ENCODE results near the gene STRN.
"Not testable (repeated sequence)": the region's sequence is repeated elsewhere in the genome, so short reads cannot be mapped to it uniquely, and the experiment has no call there.

Gene STRN

GRCh38 chr2:36906277-36906676 lies 60.1 kb downstream of the STRN start:
- no peak for DNase-seq (ENCODE audit: low read depth)

- no peak for DNase-seq (ENCODE audit: low read depth)
Observed at GRCh38 chr2:36904636-36905035, 61.7 kb downstream of the STRN start.

GRCh38 chr2:36902385-36903120 lies 63.8 kb downstream of the STRN start:
- DNase-seq (ENCODE audit: low read depth) = no peak

GRCh38 chr2:36892805-36893204 lies 73.5 kb downstream of the STRN start:
- no peak for DNase-seq (ENCODE audit: low read depth)

- no peak for DNase-seq (ENCODE audit: low read depth)
Observed at GRCh38 chr2:36889795-36890194, 76.5 kb downstream of the STRN start.

- DNase-seq (ENCODE audit: low read depth) = not testable (repeated sequence)
Observed at GRCh38 chr2:36887095-36887494, 79.2 kb downstream of the STRN start.

- DNase-seq (ENCODE audit: low read depth) = no peak
Observed at GRCh38 chr2:36886664-36887063, 79.7 kb downstream of the STRN start.

GRCh38 chr2:36885605-36886004 lies 80.7 kb downstream of the STRN start:
- no peak for DNase-seq (ENCODE audit: low read depth)

- DNase-seq (ENCODE audit: low read depth) = no peak
Observed at GRCh38 chr2:36882532-36882931, 83.8 kb downstream of the STRN start.

GRCh38 chr2:36881816-36882215 lies 84.5 kb downstream of the STRN start:
- DNase-seq (ENCODE audit: low read depth) = no peak

- DNase-seq (ENCODE audit: low read depth) = no peak
Observed at GRCh38 chr2:36878429-36878828, 87.9 kb downstream of the STRN start.

GRCh38 chr2:36871068-36871707 lies 95.1 kb downstream of the STRN start:
- no peak for DNase-seq (ENCODE audit: low read depth)

- no peak for DNase-seq (ENCODE audit: low read depth)
Observed at GRCh38 chr2:36869606-36870005, 96.7 kb downstream of the STRN start.

GRCh38 chr2:36861896-36862295 lies 104.4 kb downstream of the STRN start:
- DNase-seq (ENCODE audit: low read depth) = no peak

GRCh38 chr2:36859366-36859792 lies 107.0 kb downstream of the STRN start:
- DNase-seq (ENCODE audit: low read depth) = no peak

- DNase-seq (ENCODE audit: low read depth) = no peak
Observed at GRCh38 chr2:36858551-36859365, 107.6 kb downstream of the STRN start.

GRCh38 chr2:36857713-36858112 lies 108.6 kb downstream of the STRN start:
- no peak for DNase-seq (ENCODE audit: low read depth)

- DNase-seq (ENCODE audit: low read depth) = no peak
Observed at GRCh38 chr2:36855429-36855828, 110.9 kb downstream of the STRN start.

GRCh38 chr2:36854241-36854640 lies 112.1 kb downstream of the STRN start:
- DNase-seq (ENCODE audit: low read depth) = no peak

GRCh38 chr2:36849265-36849664 lies 117.1 kb downstream of the STRN start:
- no peak for DNase-seq (ENCODE audit: low read depth)

GRCh38 chr2:36843838-36844237 lies 122.5 kb downstream of the STRN start:
- no peak for DNase-seq (ENCODE audit: low read depth)

GRCh38 chr2:36839976-36840617 lies 126.2 kb downstream of the STRN start:
- DNase-seq (ENCODE audit: low read depth) = no peak

All from CMK (cell line).